Adipocyte (in vitro differentiated cells): ENCODE results near the gene ROBO1.
A peak's percentile ranks its signal among the peaks of the same experiment; 100 is the strongest.

Source experiments
- DNase-seq: peaks from one replicate; pipeline ENCODE4 v3.0.0-alpha.2; 2015; ENCODE audit warnings: low read depth
- H3K27me3 ChIP-seq: replicated peaks from 2 replicates; pipeline ENCODE4 v1.7.0; 2013; ENCODE audit warnings: mild to moderate bottlenecking, low read length, moderate library complexity; ENCODE audit not compliant: control insufficient read depth, insufficient read depth
- H3K36me3 ChIP-seq: 2 replicates; pipeline ENCODE4 v1.7.0; 2013; ENCODE audit warnings: low read length, mild to moderate bottlenecking, moderate library complexity; ENCODE audit not compliant: control insufficient read depth, insufficient read depth, severe bottlenecking
- H3K4me1 ChIP-seq: 2 replicates; pipeline ENCODE4 v1.7.0; 2013; ENCODE audit warnings: mild to moderate bottlenecking, low read length, moderate library complexity; ENCODE audit not compliant: control insufficient read depth, insufficient read depth
- H3K4me3 ChIP-seq: 2 replicates; pipeline ENCODE4 v1.7.0; 2013; ENCODE audit warnings: mild to moderate bottlenecking, low read length, moderate library complexity
- H3K9ac ChIP-seq: 2 replicates; pipeline ENCODE4 v1.7.0; 2013; ENCODE audit warnings: mild to moderate bottlenecking, low read length, moderate library complexity
- H3K9me3 ChIP-seq: 2 replicates; pipeline ENCODE4 v1.7.0; 2013; ENCODE audit warnings: mild to moderate bottlenecking, low read length, moderate library complexity; ENCODE audit not compliant: control insufficient read depth

ROBO1 gene

DNA sequence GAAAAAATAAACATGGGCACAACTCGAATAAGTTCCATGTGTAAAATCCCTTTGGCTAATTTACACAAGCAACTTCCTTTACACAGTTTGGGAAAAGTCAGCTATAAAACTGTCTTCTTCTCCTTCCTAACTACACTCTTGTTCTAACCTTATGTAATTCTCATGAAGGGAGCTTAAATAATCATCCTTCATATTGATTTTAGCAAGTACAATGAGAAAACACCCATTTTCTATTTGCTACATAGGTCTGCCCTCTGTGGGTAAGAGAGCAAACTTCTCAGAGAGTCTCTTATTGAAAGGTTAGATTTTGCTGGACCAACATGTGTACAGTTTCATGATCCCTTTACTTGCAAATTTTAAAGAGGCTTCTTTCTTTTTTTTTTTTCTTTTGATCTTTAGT is 398.5 kb downstream of the ROBO1 start:
- H3K4me3 ChIP-seq, result no peak overlapping the region
- no peaks in the 10 kb centered on the region for H3K36me3 ChIP-seq
- H3K9ac ChIP-seq, result no peak overlapping the region
- DNase-seq, result peak; percentile 54
- peaks cover 12% of the 10 kb centered on the region for H3K4me1 ChIP-seq
- no peaks in the 10 kb centered on the region for H3K27me3 ChIP-seq
- H3K9me3 ChIP-seq, result no peaks in the 10 kb centered on the region

DNA sequence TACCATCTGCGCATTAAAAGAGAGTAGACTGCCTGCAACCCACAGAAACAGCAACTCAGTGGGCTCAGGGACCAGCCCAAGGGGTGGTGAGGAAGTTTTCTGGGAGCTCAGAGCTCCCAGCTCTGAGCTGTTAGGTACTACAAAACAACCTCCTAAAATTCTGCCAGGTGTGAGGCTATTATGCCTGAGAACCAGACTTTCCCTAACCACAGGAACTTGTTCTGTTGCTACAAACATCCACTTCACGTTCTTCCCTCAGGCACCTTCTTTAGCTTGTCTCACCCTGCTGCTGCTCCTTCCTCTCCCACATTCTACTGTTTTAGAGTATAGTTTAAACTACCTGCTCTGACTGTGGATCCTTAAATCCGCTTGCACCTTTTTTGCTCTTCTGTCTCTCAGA is 399.4 kb downstream of the ROBO1 start:
- Histone ChIP-seq H3K4me3 (no peak overlapping the region), H3K27me3 (no peaks in the 10 kb centered on the region), H3K9ac (no peak overlapping the region), H3K9me3 (no peaks in the 10 kb centered on the region), H3K4me1 (peaks cover 12% of the 10 kb centered on the region), H3K36me3 (no peaks in the 10 kb centered on the region)
- DNase-seq, result no peak

DNA sequence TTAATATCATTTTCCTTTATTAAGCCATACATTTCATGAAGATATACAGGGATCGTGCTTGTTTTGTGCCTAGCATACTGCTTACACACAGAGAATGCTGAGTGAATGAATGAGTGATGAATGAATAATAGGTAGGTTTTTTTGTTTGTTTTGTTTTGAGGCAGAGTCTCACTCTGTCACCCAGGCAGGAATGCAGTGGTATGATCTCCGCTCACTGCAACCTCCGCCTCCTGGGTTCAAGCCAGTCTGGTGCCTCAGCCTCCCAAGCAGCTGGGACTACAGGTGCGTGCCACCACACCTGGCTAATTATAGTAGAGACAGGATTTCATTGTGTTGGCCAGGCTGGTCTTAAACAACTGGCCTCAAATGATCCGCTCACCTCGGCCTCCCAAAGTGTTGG is 400.0 kb downstream of the ROBO1 start:
- no peak overlapping the region for H3K9ac ChIP-seq
- no peak overlapping the region for H3K4me3 ChIP-seq
- H3K4me1 ChIP-seq, result peaks cover 15% of the 10 kb centered on the region
- no peaks in the 10 kb centered on the region for H3K9me3 ChIP-seq
- H3K36me3 ChIP-seq, result no peaks in the 10 kb centered on the region
- no peak for DNase-seq
- H3K27me3 ChIP-seq, result no peaks in the 10 kb centered on the region

DNA sequence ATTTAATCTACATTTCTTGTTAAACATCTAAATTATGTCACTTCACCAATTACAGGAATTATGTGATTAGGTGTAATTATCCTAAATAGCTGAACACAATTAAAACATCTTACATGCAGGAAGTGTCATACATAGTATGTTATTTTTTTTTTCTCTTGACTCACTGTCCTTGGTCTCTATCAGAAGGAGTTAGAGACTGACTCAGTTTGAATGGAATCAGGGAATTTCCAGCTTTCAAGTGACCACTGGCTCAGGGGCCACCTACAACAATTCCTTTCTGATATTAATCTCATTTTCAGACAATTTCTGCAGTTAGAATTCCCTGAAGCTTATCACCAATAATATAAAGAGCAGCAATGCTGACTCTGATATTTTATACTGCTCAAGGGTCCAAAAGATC is 400.7 kb downstream of the ROBO1 start:
- Histone ChIP-seq H3K36me3 (no peaks in the 10 kb centered on the region), H3K9ac (no peak overlapping the region), H3K27me3 (no peaks in the 10 kb centered on the region), H3K4me3 (no peak overlapping the region), H3K4me1 (peaks cover 23% of the 10 kb centered on the region), H3K9me3 (no peaks in the 10 kb centered on the region)
- DNase-seq, result peak; percentile 65

DNA sequence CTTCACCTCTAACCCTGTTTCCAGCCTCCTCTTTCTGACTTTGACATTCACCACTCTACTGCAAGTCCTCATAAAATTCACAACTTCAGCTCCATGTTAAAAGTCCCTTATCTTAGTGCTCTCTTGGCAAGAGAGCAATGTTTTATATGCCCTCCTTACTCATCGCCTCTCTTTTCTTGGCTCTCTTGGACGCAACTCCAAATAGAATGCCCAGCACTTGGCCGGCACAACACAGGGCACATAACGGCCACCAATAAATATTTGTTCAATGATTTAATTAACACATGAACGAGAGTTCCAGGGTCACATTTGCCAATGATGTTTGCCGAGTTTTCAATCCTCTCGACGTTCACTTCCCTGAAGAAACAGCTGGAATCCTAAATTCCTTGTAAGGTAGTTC is 401.4 kb downstream of the ROBO1 start:
- DNase-seq, result no peak
- H3K4me3 ChIP-seq, result no peak overlapping the region
- peaks cover 25% of the 10 kb centered on the region for H3K4me1 ChIP-seq
- H3K36me3 ChIP-seq, result no peaks in the 10 kb centered on the region
- H3K27me3 ChIP-seq, result no peaks in the 10 kb centered on the region
- no peaks in the 10 kb centered on the region for H3K9me3 ChIP-seq
- H3K9ac ChIP-seq, result no peak overlapping the region

DNA sequence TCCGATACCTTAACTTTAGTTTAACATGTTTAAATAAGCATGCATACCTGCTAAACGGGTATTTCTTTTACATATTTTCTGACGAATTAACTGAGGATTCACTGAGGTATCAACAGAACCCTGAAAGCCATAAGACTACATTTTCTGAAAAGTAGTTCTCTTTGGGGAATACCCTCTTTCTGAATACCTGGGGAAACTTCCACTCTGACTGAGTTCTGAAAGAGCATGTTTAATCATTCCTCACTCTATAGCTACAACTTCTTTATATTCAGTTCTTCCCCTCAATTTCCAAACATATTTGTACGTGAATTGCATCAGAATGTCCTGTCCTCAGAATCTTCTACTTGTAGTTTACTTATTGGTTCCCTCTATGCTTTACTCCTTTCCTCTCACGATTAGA is 403.0 kb downstream of the ROBO1 start:
- no peak overlapping the region for H3K9ac ChIP-seq
- DNase-seq, result no peak
- H3K27me3 ChIP-seq, result no peaks in the 10 kb centered on the region
- no peaks in the 10 kb centered on the region for H3K9me3 ChIP-seq
- H3K4me1 ChIP-seq, result peaks cover 25% of the 10 kb centered on the region
- no peaks in the 10 kb centered on the region for H3K36me3 ChIP-seq
- H3K4me3 ChIP-seq, result no peak overlapping the region

DNA sequence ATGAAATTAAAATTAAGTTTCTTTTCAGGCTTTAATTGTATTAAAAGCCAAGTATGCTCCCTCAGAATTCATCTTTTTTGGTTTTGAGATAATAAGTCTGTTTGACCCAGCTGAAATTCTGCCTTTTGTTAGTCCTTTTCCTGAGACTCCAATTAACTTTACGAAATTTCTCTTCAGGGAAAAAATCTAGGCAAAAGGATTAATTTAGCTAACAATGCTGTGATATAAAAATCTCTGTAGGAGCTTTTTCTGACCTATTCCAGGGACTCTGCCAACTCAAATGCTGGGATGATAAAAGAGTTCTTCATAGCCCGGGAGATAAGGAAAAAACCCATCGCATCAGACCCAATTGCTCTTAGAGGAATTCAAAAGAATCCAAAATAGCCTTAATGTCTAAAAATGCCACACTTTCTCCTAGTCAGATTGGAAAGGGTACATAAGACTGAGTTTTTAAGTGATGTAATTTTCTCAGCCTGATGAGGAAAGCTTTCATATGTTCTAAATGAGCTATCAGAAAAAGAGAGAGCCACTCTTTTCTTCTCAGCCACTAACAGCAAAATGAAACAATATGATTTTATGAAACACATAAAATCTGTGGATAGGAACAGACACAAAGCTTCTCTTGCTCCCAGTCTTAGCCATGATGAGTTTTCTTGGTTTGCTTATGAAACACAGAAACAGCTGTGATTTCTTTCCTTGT is 405.1 kb downstream of the ROBO1 start:
- DNase-seq, result no peak
- H3K4me1 ChIP-seq, result peaks cover 25% of the 10 kb centered on the region
- peak overlapping the region; percentile 50 for H3K9ac ChIP-seq
- peak overlapping the region; percentile 46 for H3K4me3 ChIP-seq
- no peaks in the 10 kb centered on the region for H3K9me3 ChIP-seq
- H3K27me3 ChIP-seq, result no peaks in the 10 kb centered on the region
- no peaks in the 10 kb centered on the region for H3K36me3 ChIP-seq

DNA sequence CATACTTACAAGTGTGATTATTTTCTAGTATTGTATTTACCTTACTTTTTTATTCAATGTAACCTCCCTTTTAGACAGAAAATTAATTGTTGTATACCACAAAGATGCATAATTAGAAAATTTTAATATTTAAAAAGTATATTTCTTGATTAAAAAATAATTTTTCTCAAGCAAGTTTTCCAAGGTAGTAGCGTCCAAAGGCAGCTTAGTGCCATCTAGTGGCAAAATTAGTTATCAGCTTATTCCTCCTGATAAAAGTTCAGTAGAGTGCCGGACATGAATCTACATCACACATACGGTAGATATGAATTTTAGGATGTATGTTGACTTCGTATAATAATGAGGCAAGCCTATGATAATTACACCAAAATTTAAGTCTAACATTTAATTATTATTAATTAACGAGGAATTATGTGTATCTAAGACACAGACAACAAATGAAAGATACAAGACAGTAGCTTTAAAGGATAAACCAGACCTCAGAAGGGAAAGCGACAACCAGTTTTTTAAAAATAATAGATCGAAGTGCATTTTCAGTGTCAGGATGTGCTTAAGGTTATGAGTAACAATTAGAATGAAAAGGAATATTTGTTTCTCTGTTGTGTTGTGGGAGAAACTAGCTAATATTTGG is 405.9 kb downstream of the ROBO1 start:
- Histone ChIP-seq H3K9me3 (no peaks in the 10 kb centered on the region), H3K9ac (peak overlapping the region; percentile 50), H3K4me3 (peak overlapping the region; percentile 64), H3K4me1 (peaks cover 20% of the 10 kb centered on the region), H3K36me3 (no peaks in the 10 kb centered on the region), H3K27me3 (no peaks in the 10 kb centered on the region)
- peak; percentile 87 for DNase-seq

DNA sequence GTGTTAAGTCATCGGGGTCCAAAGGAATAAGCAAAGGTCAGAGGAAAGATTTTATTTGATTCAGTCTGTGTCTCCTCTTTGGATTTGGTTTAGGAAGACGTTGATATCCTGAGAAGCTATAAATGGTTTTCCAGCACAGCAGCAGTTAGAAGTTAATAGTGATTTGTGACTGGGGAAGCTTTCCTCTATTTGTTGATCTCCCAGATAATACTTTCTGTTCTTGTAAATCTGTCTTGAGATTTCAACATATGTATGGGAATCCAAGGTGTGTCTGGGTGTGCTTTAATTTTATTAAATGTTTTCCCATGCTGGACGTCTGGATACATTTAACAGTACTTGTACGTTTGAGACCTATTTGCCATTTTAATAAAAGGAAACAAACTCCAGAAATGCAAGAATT is 409.5 kb downstream of the ROBO1 start:
- no peak overlapping the region for H3K9ac ChIP-seq
- no peaks in the 10 kb centered on the region for H3K9me3 ChIP-seq
- H3K4me1 ChIP-seq, result peaks cover 19% of the 10 kb centered on the region
- DNase-seq, result no peak
- H3K27me3 ChIP-seq, result no peaks in the 10 kb centered on the region
- H3K36me3 ChIP-seq, result no peaks in the 10 kb centered on the region
- H3K4me3 ChIP-seq, result no peak overlapping the region

DNA sequence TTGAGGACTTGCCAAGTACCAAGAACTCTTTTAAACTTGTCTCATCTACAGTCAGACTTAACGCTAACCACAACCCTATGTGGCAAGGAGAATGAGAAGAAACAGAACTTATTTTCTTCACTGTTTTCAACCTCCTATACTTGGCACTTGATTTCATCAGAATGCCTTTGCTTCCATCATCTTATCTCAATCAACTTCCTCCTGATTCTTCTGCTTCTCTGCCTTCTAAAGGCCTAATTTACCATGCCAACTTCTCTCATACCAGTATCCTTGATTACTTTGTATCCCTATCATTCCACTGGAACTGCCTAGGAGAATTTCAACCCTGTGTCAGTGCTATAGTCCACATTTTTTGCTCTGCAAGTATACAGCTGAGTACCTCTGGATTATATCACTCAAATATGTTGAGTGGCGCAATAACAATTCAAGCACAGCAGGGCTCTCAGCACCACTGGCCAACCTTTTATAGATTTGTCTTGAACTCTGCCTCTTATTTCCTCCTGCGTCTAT is 413.6 kb downstream of the ROBO1 start:
- H3K4me3 ChIP-seq, result no peak overlapping the region
- peaks cover 6% of the 10 kb centered on the region for H3K4me1 ChIP-seq
- peak; percentile 73 for DNase-seq
- no peak overlapping the region for H3K9ac ChIP-seq
- H3K36me3 ChIP-seq, result no peaks in the 10 kb centered on the region
- no peaks in the 10 kb centered on the region for H3K27me3 ChIP-seq
- no peaks in the 10 kb centered on the region for H3K9me3 ChIP-seq

DNA sequence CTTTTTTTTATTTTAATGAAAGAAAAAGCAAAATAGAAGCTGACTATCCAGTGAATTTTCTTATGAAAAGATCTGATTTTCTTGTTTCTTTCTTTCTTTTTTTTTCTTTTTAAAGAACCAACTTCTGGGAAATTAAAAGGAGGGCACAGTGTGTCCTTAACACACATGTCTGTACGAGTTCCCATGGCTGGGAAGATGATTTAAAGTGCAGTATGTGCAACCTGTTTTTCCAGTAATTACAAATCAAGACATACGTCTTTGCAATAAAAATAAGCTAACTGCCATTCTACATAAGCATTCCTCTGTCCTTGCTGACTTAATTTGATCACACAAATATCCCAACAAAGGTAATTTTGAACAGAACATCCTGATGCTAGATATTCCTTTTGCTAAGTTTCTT is 416.1 kb downstream of the ROBO1 start:
- Histone ChIP-seq H3K9me3 (no peaks in the 10 kb centered on the region), H3K4me3 (no peak overlapping the region), H3K9ac (no peak overlapping the region), H3K27me3 (no peaks in the 10 kb centered on the region), H3K4me1 (peaks cover 6% of the 10 kb centered on the region), H3K36me3 (no peaks in the 10 kb centered on the region)
- no peak for DNase-seq
